Measurements from ENCODE around the gene ATG16L1. TPM values are rescaled to one million over a fixed set of nuclear protein-coding genes. Genes with fewer than 3 reads are reported as not detected.

Gene ATG16L1
- total RNA-seq, 1 experiment from 2014 or later, result 43.2 TPM

- CTCF ChIA-PET, result no interaction called here
- DNase-seq (ENCODE audit: low spot score), result no peak
- intact Hi-C loops (cut with micrococcal nuclease; ENCODE audit: unreplicated experiment), result no loop called here
- no TSS peak for BruUV-seq (replicated peaks)
- TF ChIP-seq, protein P1, sequence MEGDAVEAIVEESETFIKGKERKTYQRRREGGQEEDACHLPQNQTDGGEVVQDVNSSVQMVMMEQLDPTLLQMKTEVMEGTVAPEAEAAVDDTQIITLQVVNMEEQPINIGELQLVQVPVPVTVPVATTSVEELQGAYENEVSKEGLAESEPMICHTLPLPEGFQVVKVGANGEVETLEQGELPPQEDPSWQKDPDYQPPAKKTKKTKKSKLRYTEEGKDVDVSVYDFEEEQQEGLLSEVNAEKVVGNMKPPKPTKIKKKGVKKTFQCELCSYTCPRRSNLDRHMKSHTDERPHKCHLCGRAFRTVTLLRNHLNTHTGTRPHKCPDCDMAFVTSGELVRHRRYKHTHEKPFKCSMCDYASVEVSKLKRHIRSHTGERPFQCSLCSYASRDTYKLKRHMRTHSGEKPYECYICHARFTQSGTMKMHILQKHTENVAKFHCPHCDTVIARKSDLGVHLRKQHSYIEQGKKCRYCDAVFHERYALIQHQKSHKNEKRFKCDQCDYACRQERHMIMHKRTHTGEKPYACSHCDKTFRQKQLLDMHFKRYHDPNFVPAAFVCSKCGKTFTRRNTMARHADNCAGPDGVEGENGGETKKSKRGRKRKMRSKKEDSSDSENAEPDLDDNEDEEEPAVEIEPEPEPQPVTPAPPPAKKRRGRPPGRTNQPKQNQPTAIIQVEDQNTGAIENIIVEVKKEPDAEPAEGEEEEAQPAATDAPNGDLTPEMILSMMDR (conservative IDR thresholded peaks at IDR 0.05; ENCODE audit: low read depth, low read length), result no peak
- no peak for TF ChIP-seq EZH2 (IDR thresholded peaks at IDR 0.05; ENCODE audit: borderline replicate concordance, low read depth, low read length, poor library complexity, severe bottlenecking)
- H3K36me3 ChIP-seq (ENCODE audit: insufficient read depth, low read length, poor library complexity, severe bottlenecking), result peaks cover 79% of the 10 kb centered on the region
- no peak overlapping the region for H3K4me3 ChIP-seq (ENCODE audit: low read depth, low read length, poor library complexity, severe bottlenecking)
- H3K27ac ChIP-seq (ENCODE audit: low read depth, low read length, poor library complexity, severe bottlenecking), result no peak overlapping the region
- no peaks in the 10 kb centered on the region for H3K9me3 ChIP-seq (ENCODE audit: low read depth, low read length, poor library complexity, severe bottlenecking)
- H3K4me1 ChIP-seq (ENCODE audit: insufficient read depth, low read length, poor library complexity, severe bottlenecking), result no peaks in the 10 kb centered on the region
- no peaks in the 10 kb centered on the region for H3K27me3 ChIP-seq (replicated peaks; ENCODE audit: insufficient read depth, low read depth, low read length, poor library complexity)
- POLR2A ChIA-PET (ENCODE audit: low non-redundant PET), result no interaction called here
Measured at GRCh38 chr2:233264667-233265066, 13.2 kb downstream of the ATG16L1 start.

DNA sequence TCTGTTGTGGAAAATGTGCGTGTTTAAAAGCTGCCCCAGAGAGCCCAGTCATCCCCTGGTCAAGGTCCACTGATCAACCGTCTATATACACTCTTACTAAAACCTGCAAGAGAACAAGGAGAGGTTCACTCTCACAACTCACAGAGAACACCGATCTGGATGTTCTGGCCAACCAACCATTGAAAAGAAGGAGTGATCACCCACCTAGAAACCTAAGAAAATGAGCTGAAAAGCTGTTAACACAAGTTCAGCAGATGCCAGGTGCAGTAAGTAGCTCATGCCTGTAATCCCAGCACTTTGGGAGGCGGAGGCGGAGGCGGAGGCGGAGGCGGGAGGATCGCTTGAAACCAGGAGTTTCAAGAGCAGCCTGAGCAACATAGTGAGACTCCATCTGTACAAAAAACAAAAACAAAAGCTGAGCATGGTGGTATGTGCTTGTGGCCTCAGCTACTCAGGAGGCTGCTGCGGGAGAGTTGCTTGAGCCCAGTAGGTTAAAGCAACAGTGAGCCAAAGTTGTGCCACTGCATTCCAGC, 14.5 kb downstream of the ATG16L1 start:
- ChIA-PET CTCF (no interaction called here), POLR2A (ENCODE audit: low non-redundant PET) (no interaction called here)
- no TSS peak for BruUV-seq (replicated peaks)
- Histone ChIP-seq H3K36me3 (ENCODE audit: insufficient read depth, low read length, poor library complexity, severe bottlenecking) (peaks cover 87% of the 10 kb centered on the region), H3K27ac (ENCODE audit: low read depth, low read length, poor library complexity, severe bottlenecking) (no peak overlapping the region), H3K4me3 (ENCODE audit: low read depth, low read length, poor library complexity, severe bottlenecking) (no peak overlapping the region), H3K27me3 (replicated peaks; ENCODE audit: insufficient read depth, low read depth, low read length, poor library complexity) (no peaks in the 10 kb centered on the region), H3K9me3 (ENCODE audit: low read depth, low read length, poor library complexity, severe bottlenecking) (no peaks in the 10 kb centered on the region), H3K4me1 (ENCODE audit: insufficient read depth, low read length, poor library complexity, severe bottlenecking) (no peaks in the 10 kb centered on the region)
- no peak for DNase-seq (ENCODE audit: low spot score)
- TF ChIP-seq, protein P1 (conservative IDR thresholded peaks at IDR 0.05; ENCODE audit: low read depth, low read length), result no peak
- TF ChIP-seq EZH2 (IDR thresholded peaks at IDR 0.05; ENCODE audit: borderline replicate concordance, low read depth, low read length, poor library complexity, severe bottlenecking), result no peak
- intact Hi-C loops (cut with micrococcal nuclease; ENCODE audit: unreplicated experiment), result no loop called here

DNA sequence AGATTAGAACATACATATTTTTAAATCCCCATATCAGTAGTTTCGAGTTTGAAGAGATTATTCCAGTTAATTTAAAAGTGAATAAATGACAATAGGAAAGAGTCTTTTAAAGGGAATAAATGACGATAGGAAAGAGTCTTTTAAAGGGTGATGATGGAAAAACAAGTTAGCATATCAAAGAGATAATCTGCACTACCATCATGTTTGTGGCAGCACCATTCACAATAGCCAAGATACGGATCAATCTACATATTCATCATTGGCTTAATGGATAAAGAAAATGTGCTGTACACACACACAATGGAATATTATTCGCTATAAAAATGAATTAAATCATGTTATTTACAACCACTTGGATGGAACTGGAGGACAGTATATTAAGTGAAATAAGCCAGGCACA, 15.0 kb downstream of the ATG16L1 start:
- no peak overlapping the region for H3K27ac ChIP-seq (ENCODE audit: low read depth, low read length, poor library complexity, severe bottlenecking)
- ChIA-PET CTCF (no interaction called here), POLR2A (ENCODE audit: low non-redundant PET) (no interaction called here)
- no TSS peak for BruUV-seq (replicated peaks)
- no peak for TF ChIP-seq EZH2 (IDR thresholded peaks at IDR 0.05; ENCODE audit: borderline replicate concordance, low read depth, low read length, poor library complexity, severe bottlenecking)
- TF ChIP-seq, protein P1 (conservative IDR thresholded peaks at IDR 0.05; ENCODE audit: low read depth, low read length), result no peak
- H3K27me3 ChIP-seq (replicated peaks; ENCODE audit: insufficient read depth, low read depth, low read length, poor library complexity), result no peaks in the 10 kb centered on the region
- intact Hi-C loops (cut with micrococcal nuclease; ENCODE audit: unreplicated experiment), result no loop called here
- H3K9me3 ChIP-seq (ENCODE audit: low read depth, low read length, poor library complexity, severe bottlenecking), result no peaks in the 10 kb centered on the region
- DNase-seq (ENCODE audit: low spot score), result no peak
- H3K4me3 ChIP-seq (ENCODE audit: low read depth, low read length, poor library complexity, severe bottlenecking), result no peak overlapping the region
- H3K4me1 ChIP-seq (ENCODE audit: insufficient read depth, low read length, poor library complexity, severe bottlenecking), result no peaks in the 10 kb centered on the region
- peaks cover 89% of the 10 kb centered on the region for H3K36me3 ChIP-seq (ENCODE audit: insufficient read depth, low read length, poor library complexity, severe bottlenecking)
